ENCODE measurements around the gene VWC2.

Gene VWC2

GRCh38 chr7:49773218-49773935 is at the start of gene VWC2:
VWC2 (plus strand) TSS chr7:49773638; CDS start chr7:49775436, 1,798 bp downstream.
- DNase-seq = no peak

GRCh38 chr7:49724071-49724470 is 49.4 kb upstream of the VWC2 start:
- no peak for DNase-seq

GRCh38 chr7:49731836-49732235 is 41.6 kb upstream of the VWC2 start:
- DNase-seq = no peak

- no peak for DNase-seq
These were observed 10.8 kb upstream of the VWC2 start for GRCh38 chr7:49762666-49763065.

GRCh38 chr7:49763791-49764190 is 9.6 kb upstream of the VWC2 start:
- no peak for DNase-seq

GRCh38 chr7:49766966-49767365 is 6.5 kb upstream of the VWC2 start:
- DNase-seq = no peak

- no peak for DNase-seq
These were observed 5.7 kb upstream of the VWC2 start for GRCh38 chr7:49767719-49768118.

- no peak for DNase-seq
These were observed 5.2 kb upstream of the VWC2 start for GRCh38 chr7:49768254-49768653.

GRCh38 chr7:49768835-49769234 is 4.6 kb upstream of the VWC2 start:
- no peak for DNase-seq

GRCh38 chr7:49769285-49769857 is 4.1 kb upstream of the VWC2 start:
- DNase-seq = no peak

- no peak for DNase-seq
These were observed 2.6 kb upstream of the VWC2 start for GRCh38 chr7:49770838-49771237.

- DNase-seq = no peak
These were observed 1.8 kb upstream of the VWC2 start for GRCh38 chr7:49771427-49772176.

GRCh38 chr7:49772916-49773217 is 571 bp upstream of the VWC2 start:
- DNase-seq = no peak

- no peak for DNase-seq
These were observed 559 bp downstream of the VWC2 start for GRCh38 chr7:49773936-49774458.

- DNase-seq = no peak
These were observed 1.1 kb downstream of the VWC2 start for GRCh38 chr7:49774459-49775064.

GRCh38 chr7:49775065-49775948 is 1.9 kb downstream of the VWC2 start:
- DNase-seq = no peak

GRCh38 chr7:49775949-49776443 is 2.6 kb downstream of the VWC2 start:
- DNase-seq = no peak

GRCh38 chr7:49776994-49777393 is 3.6 kb downstream of the VWC2 start:
- DNase-seq = no peak

- DNase-seq = no peak
These were observed 5.4 kb downstream of the VWC2 start for GRCh38 chr7:49778731-49779270.

- no peak for DNase-seq
These were observed 7.5 kb downstream of the VWC2 start for GRCh38 chr7:49780953-49781352.

GRCh38 chr7:49781996-49782395 is 8.6 kb downstream of the VWC2 start:
- DNase-seq = no peak

- DNase-seq = no peak
These were observed 10.0 kb downstream of the VWC2 start for GRCh38 chr7:49783446-49783845.

Data from activated CD4-positive, alpha-beta T cell treated with anti-CD3 and anti-CD28 coated beads for 4 hours (primary cell).